Left lung (tissue), 10 donors: ENCODE data around the gene HEMGN. TPM values are rescaled to one million over a fixed set of nuclear protein-coding genes. Genes with fewer than 3 reads are reported as not detected.

Experiments
- ATAC-seq: fragments of 200-7000 bp; cut with Tn5 transposase; one replicate; pipeline ENCODE4 v1.9.1; 2020; ENCODE audit warnings: moderate library complexity
- DNase-seq, 4 donors: peaks; one replicate each; pipeline ENCODE4 v3.0.0-alpha.2; 2013 to 2020
- H3K27ac ChIP-seq, 2 donors: fragments of 200-600 bp; sonication (generic) in 1 of 2; one replicate each; pipeline versions ENCODE4 v1.5.0 to v1.8.0; 2020 to 2021
- H3K27me3 ChIP-seq, 2 donors: fragments of 200-600 bp; sonication (generic) in 1 of 2; one replicate each; pipeline versions ENCODE4 v1.5.0 to v1.8.0; 2020 to 2021
- H3K36me3 ChIP-seq, 2 donors: fragments of 200-600 bp; sonication (generic) in 1 of 2; one replicate each; pipeline versions ENCODE4 v1.5.0 to v1.8.0; 2020 to 2021
- H3K4me1 ChIP-seq, 2 donors: fragments of 200-600 bp; one replicate each; pipeline ENCODE4 v1.8.0; 2021
- H3K4me3 ChIP-seq, 2 donors: fragments of 200-600 bp; sonication (generic) in 1 of 2; one replicate each; pipeline versions ENCODE4 v1.5.0 to v1.8.0; 2020 to 2021; ENCODE audit warnings: mild to moderate bottlenecking in 1 of 2
- H3K9me3 ChIP-seq, 2 donors: fragments of 200-600 bp; sonication (generic) in 1 of 2; one replicate each; pipeline versions ENCODE4 v1.5.0 to v1.8.0; 2020 to 2021
- CTCF ChIP-seq, 2 donors: fragments of 200-600 bp; sonication (generic) in 1 of 2; IDR thresholded peaks; one replicate each; pipeline versions ENCODE4 v1.5.0 to v1.8.0; 2021; ENCODE audit warnings: antibody characterized with exemption in 2 of 2
- intact Hi-C, 2 donors: fragments of 100-400 bp; cut with DNase I; formaldehyde crosslinking; loops; one replicate each; pipeline versions ENCODE4 v1.11.2 to v1.14.2; 2022
- polyA plus RNA-seq, 6 donors: library from polyadenylated mRNA; unstranded; fragments of 120-200 nt; gene quantifications; one replicate each; pipeline ENCODE4 v1.2.1, GENCODE V29; 2013; ENCODE audit not compliant: insufficient read length in 6 of 6
- total RNA-seq, 2 donors: library from RNA; stranded (reverse); fragmentation: NEBNext Ultra II Directional; extraction: Animal tissue kit (Norgen Biotek cat#: 25700); gene quantifications; one replicate each; pipeline ENCODE4 v1.2.1, GENCODE V29; 2021
- donor health status: DM: no; HTN: yes; CAD: no.
- donor health status: DM: no; HTN: no; CAD: no.

The HEMGN gene
- total and polyA plus RNA-seq, 8 donors: 0.15 to 9.8 (median 4.1) TPM

DNA sequence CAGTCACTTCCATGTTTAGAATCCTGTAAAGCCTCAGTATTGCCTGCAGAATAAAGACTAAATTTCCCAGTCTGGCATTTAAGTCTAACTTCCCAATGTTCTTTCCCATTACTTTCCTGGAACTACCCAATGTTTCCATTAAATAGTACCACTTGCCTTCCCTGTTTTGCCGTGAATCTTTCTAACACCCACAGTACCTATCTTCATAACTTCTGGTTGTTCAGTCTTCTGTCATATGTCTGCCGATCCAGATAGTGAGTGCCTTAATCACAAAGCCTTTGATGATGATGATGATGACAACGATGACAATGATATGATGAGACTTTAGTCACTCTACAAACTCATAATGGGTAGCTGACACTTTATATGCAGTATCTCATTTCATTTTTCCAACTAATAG lies 6.6 kb upstream of the HEMGN start:
- Histone ChIP-seq H3K27ac (no peak overlapping the region), H3K27me3 (no peaks in the 10 kb centered on the region), H3K36me3 (no peaks in the 10 kb centered on the region), H3K4me1 (no peaks in the 10 kb centered on the region), H3K9me3 (no peaks in the 10 kb centered on the region), H3K4me3 (no peak overlapping the region)
- DNase-seq: no peak
- intact Hi-C loops: no loop called here
- no peak for ATAC-seq
- no peak for TF ChIP-seq CTCF (IDR thresholded peaks at IDR 0.05)

GRCh38 chr9:97943308-97943855 lies 5.4 kb upstream of the HEMGN start:
- no peaks in the 10 kb centered on the region for H3K36me3 ChIP-seq
- no peak for ATAC-seq
- H3K4me1 ChIP-seq: no peaks in the 10 kb centered on the region
- no peaks in the 10 kb centered on the region for H3K27me3 ChIP-seq
- TF ChIP-seq CTCF (IDR thresholded peaks at IDR 0.05): no peak
- DNase-seq: no peak
- H3K4me3 ChIP-seq: no peak overlapping the region
- intact Hi-C loops: no loop called here
- H3K9me3 ChIP-seq: no peaks in the 10 kb centered on the region
- H3K27ac ChIP-seq: no peak overlapping the region

DNA sequence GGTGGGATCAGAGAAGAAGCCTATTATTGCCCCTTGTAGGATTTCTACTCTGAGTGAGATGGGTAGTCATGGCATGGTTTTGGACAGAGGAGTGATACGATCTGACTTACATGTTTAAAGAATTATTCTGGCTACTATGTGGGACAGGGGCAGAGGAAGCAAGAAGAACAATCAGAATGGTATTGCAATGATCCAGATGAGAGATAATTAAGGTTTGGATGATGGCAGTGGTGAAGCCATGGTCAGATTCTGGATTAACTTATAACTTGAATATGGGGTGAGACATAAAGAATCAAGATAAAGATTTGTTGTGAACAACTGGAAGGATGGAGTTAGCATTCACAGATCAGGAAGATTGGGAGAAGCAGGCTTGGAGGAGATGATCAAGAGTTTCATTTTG lies 3.4 kb upstream of the HEMGN start:
- TF ChIP-seq CTCF (IDR thresholded peaks at IDR 0.05): no peak
- H3K27me3 ChIP-seq: peaks cover 0 to 4% of the 10 kb centered on the region in 2 donors
- H3K4me3 ChIP-seq: no peak overlapping the region
- DNase-seq: no peak
- intact Hi-C loops: no loop called here
- no peaks in the 10 kb centered on the region for H3K4me1 ChIP-seq
- H3K9me3 ChIP-seq: no peaks in the 10 kb centered on the region
- ATAC-seq: no peak
- H3K36me3 ChIP-seq: no peaks in the 10 kb centered on the region
- H3K27ac ChIP-seq: no peak overlapping the region

- Histone ChIP-seq H3K36me3 (no peaks in the 10 kb centered on the region), H3K27ac (no peak overlapping the region), H3K9me3 (no peaks in the 10 kb centered on the region), H3K4me1 (no peaks in the 10 kb centered on the region), H3K4me3 (no peak overlapping the region), H3K27me3 (peaks cover 0 to 9% of the 10 kb centered on the region in 2 donors)
- DNase-seq (no peak), ATAC-seq (no peak)
- intact Hi-C loops: no loop called here
- no peak for TF ChIP-seq CTCF (IDR thresholded peaks at IDR 0.05)
Observed at GRCh38 chr9:97940741-97941140, 2.8 kb upstream of the HEMGN start.

- Histone ChIP-seq H3K4me1 (no peaks in the 10 kb centered on the region), H3K4me3 (no peak overlapping the region), H3K27ac (no peak overlapping the region), H3K9me3 (no peaks in the 10 kb centered on the region), H3K36me3 (no peaks in the 10 kb centered on the region), H3K27me3 (peaks cover 0 to 15% of the 10 kb centered on the region in 2 donors)
- DNase-seq (no peak), ATAC-seq (no peak)
- TF ChIP-seq CTCF (IDR thresholded peaks at IDR 0.05): no peak
- intact Hi-C loops: no loop called here
Observed at GRCh38 chr9:97940233-97940632, 2.3 kb upstream of the HEMGN start.
